Body of pancreas (tissue), 4 donors: ENCODE data around the gene MAPKAPK2. TPM values are rescaled to one million over a fixed set of nuclear protein-coding genes. Genes with fewer than 3 reads are reported as not detected.
A peak's percentile ranks its signal among the peaks of the same experiment; 100 is the strongest.
"Not testable (repeated sequence)": the region's sequence is repeated elsewhere in the genome, so short reads cannot be mapped to it uniquely, and the experiment has no call there.

Source experiments
- ATAC-seq: fragments of 150-250 bp; one replicate; pipeline ENCODE4 v1.9.1; 2016
- DNase-seq, 4 donors: peaks; one replicate each; pipeline ENCODE4 v3.0.0-alpha.2; 2019
- H3K27ac ChIP-seq, 4 donors: fragments of 200-600 bp; sonication (generic); 1 replicate in 3 of 4; 2 replicates in 1 of 4; pipeline versions ENCODE4 v1.5.1 to v1.6.1; 2016 to 2019; ENCODE audit warnings: mild to moderate bottlenecking in 1 of 4, mixed read lengths in 1 of 4, moderate library complexity in 1 of 4
- H3K27me3 ChIP-seq, 2 donors: fragments of 200-600 bp; sonication (generic); one replicate each; pipeline ENCODE4 v1.6.0; 2016; ENCODE audit warnings: mild to moderate bottlenecking in 1 of 2
- H3K36me3 ChIP-seq, 2 donors: fragments of 200-600 bp; sonication (generic); replicated peaks in 1 of 2; 2 replicates each; pipeline ENCODE4 v1.5.1; 2016; ENCODE audit warnings: low read depth in 2 of 2; ENCODE audit not compliant: insufficient read depth in 1 of 2
- H3K4me1 ChIP-seq: fragments of 200-600 bp; sonication (generic); one replicate; pipeline ENCODE4 v1.6.0; 2016
- H3K4me3 ChIP-seq, 2 donors: fragments of 200-600 bp; sonication (generic); 1 replicate in 1 of 2; 2 replicates in 1 of 2; pipeline ENCODE4 v1.5.1; 2016 to 2019
- H3K9me3 ChIP-seq, 3 donors: fragments of 200-600 bp; sonication (generic); 1 replicate in 2 of 3; 2 replicates in 1 of 3; pipeline ENCODE4 v1.5.1; 2016
- POLR2A ChIP-seq, 3 donors: fragments of 450-650 bp; IDR thresholded peaks; one replicate each; pipeline ENCODE4 v1.6.1; 2016; ENCODE audit warnings: antibody characterized with exemption in 3 of 3, mild to moderate bottlenecking in 2 of 3
- WGBS, 2 donors: methylation state at CpG; one replicate each; pipeline ENCODE4 v1.1.5; 2017; 5-methylcytosine and 5-hydroxymethylcytosine counted together
- intact Hi-C: fragments of 100-400 bp; cut with DNase I; formaldehyde crosslinking; loops from one replicate; pipeline ENCODE4 v1.15.1; 2023
- total RNA-seq, 2 donors: library from RNA; depleted of rRNA; stranded (reverse); fragments of >200 nt; gene quantifications; one replicate each; pipeline ENCODE4 v1.1.0, GENCODE V29; 2016
- TF ChIP-seq, protein P1 (sequence below), 7 experiments: fragments of 450-650 bp in 4 of 7; fragments of 200-600 bp in 3 of 7; sonication (generic) in 3 of 7; IDR thresholded peaks; one replicate each; pipeline ENCODE4 v1.5.1; 2016 to 2019; ENCODE audit warnings: antibody characterized with exemption in 7 of 7

The MAPKAPK2 gene
- total RNA-seq, 2 donors from 2014 or later = 29.1 to 46.5 TPM

GRCh38 chr1:206754011-206754410 is 69.3 kb downstream of the MAPKAPK2 start:
- Histone ChIP-seq H3K4me1 (no peaks in the 10 kb centered on the region), H3K36me3 (no peaks in the 10 kb centered on the region), H3K27me3 (no peaks in the 10 kb centered on the region), H3K9me3 (no peaks in the 10 kb centered on the region), H3K27ac (no peak overlapping the region), H3K4me3 (no peak overlapping the region)
- intact Hi-C loops = no loop called here
- 82 to 86% methylated on average over 1 of the region's 1 CpG for WGBS, 2 donors
- ATAC-seq (no peak), DNase-seq (no peak)
- no peak for TF ChIP-seq POLR2A (IDR thresholded peaks at IDR 0.05)
- TF ChIP-seq, protein P1, sequence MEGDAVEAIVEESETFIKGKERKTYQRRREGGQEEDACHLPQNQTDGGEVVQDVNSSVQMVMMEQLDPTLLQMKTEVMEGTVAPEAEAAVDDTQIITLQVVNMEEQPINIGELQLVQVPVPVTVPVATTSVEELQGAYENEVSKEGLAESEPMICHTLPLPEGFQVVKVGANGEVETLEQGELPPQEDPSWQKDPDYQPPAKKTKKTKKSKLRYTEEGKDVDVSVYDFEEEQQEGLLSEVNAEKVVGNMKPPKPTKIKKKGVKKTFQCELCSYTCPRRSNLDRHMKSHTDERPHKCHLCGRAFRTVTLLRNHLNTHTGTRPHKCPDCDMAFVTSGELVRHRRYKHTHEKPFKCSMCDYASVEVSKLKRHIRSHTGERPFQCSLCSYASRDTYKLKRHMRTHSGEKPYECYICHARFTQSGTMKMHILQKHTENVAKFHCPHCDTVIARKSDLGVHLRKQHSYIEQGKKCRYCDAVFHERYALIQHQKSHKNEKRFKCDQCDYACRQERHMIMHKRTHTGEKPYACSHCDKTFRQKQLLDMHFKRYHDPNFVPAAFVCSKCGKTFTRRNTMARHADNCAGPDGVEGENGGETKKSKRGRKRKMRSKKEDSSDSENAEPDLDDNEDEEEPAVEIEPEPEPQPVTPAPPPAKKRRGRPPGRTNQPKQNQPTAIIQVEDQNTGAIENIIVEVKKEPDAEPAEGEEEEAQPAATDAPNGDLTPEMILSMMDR (IDR thresholded peaks at IDR 0.05) = no peak

DNA sequence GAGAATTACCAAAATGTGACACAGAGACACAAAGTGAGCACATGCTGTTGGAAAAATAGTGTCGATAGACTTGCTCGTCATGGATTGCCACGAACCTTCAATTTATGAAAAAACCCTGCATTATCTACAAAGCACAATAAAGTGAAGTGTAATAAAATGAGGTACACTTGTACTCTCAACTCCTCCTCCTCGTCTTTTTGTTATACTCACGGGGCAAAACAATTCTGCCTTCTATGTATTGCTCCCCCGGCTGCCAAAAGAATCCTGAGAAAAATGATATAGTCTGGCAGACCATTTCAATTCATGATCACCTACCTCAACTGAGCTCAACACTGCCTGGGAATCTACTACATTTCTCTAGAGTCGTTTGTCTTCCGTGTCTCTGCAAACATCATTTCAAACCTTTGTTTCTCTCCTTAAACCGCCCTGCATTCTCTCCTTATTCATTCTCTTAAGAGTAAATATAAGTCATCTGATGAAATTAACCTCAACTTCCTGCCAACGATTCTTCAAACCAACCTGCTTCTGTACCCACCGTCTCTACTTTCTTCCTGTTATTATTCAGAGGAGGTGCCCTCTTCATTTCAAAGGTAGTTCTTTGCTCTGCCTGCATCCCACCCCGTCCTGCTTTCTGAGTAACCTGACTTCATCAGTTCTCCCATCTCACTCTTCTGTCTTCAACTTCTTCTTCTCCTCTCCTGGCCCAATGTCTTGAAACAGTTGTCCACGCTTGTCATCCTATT is 73.0 kb downstream of the MAPKAPK2 start:
- 61 to 71% methylated on average over 13 of the region's 13 CpGs for WGBS, 2 donors
- Histone ChIP-seq H3K27me3 (no peaks in the 10 kb centered on the region), H3K27ac (no peak overlapping the region), H3K4me1 (no peaks in the 10 kb centered on the region), H3K9me3 (no peaks in the 10 kb centered on the region), H3K36me3 (no peaks in the 10 kb centered on the region), H3K4me3 (no peak overlapping the region)
- intact Hi-C loops = no loop called here
- TF ChIP-seq POLR2A (IDR thresholded peaks at IDR 0.05) = no peak
- TF ChIP-seq, protein P1 (IDR thresholded peaks at IDR 0.05) = no peak
- DNase-seq (no peak), ATAC-seq (no peak)

DNA sequence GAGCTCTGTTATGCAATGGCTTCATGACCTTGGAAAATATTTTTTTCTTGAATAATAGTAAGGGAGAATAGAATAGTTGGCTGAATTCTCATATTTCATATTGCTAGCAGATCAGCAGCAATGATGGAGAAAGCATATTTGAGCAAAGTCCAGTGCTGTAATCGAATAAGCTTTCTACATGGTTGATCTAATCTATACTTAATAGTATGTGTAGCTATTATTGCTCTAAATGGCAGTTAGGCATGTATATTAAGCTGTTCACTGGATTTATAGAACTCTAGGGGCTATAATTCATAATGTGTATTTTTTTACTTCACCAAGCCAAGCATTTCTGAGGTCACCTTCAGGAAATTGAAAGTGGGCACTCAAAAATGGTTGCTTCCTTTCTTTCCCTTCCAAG is 75.9 kb downstream of the MAPKAPK2 start:
- Histone ChIP-seq H3K27ac (no peak overlapping the region), H3K27me3 (no peaks in the 10 kb centered on the region), H3K36me3 (no peaks in the 10 kb centered on the region), H3K9me3 (no peaks in the 10 kb centered on the region), H3K4me3 (no peak overlapping the region), H3K4me1 (no peaks in the 10 kb centered on the region)
- DNase-seq (no peak), ATAC-seq (no peak)
- TF ChIP-seq POLR2A (IDR thresholded peaks at IDR 0.05) = no peak
- TF ChIP-seq, protein P1 (IDR thresholded peaks at IDR 0.05) = no peak
- intact Hi-C loops = no loop called here
- WGBS, 2 donors = 32 to 44% methylated on average over 1 of the region's 1 CpG

- ATAC-seq = no peak
- Histone ChIP-seq H3K36me3 (no peaks in the 10 kb centered on the region), H3K4me3 (no peak overlapping the region), H3K9me3 (no peaks in the 10 kb centered on the region), H3K27ac (no peak overlapping the region), H3K4me1 (no peaks in the 10 kb centered on the region), H3K27me3 (no peaks in the 10 kb centered on the region)
- no peak for DNase-seq
- no peak for TF ChIP-seq POLR2A (IDR thresholded peaks at IDR 0.05)
- TF ChIP-seq, protein P1 (IDR thresholded peaks at IDR 0.05) = peak in 3 of 7 experiments; percentile 14 to 24 (median 17)
- 45 to 56% methylated on average over 6 of the region's 6 CpGs for WGBS, 2 donors
- intact Hi-C loops = no loop called here
These were observed 76.6 kb downstream of the MAPKAPK2 start for GRCh38 chr1:206761159-206761768.

GRCh38 chr1:206762741-206763364 is 78.1 kb downstream of the MAPKAPK2 start:
- ATAC-seq, H3K4me1 ChIP-seq, DNase-seq, H3K9me3 ChIP-seq, H3K27me3 ChIP-seq, H3K36me3 ChIP-seq, intact Hi-C loops, H3K4me3 ChIP-seq, H3K27ac ChIP-seq: not testable (repeated sequence)
- 84 to 85% methylated on average over 11 to 12 of the region's 12 CpGs for WGBS, 2 donors

GRCh38 chr1:206765771-206766170 is 81.1 kb downstream of the MAPKAPK2 start:
- H3K36me3 ChIP-seq, ATAC-seq, H3K4me3 ChIP-seq, H3K27ac ChIP-seq, H3K4me1 ChIP-seq, DNase-seq, intact Hi-C loops, H3K9me3 ChIP-seq, H3K27me3 ChIP-seq: not testable (repeated sequence)
- WGBS, 2 donors = 69 to 100% methylated on average over 1 of the region's 1 CpG
